SK-N-SH (cell line): ENCODE measurements around the gene CLK2. TPM values are rescaled to one million over a fixed set of nuclear protein-coding genes. Genes with fewer than 3 reads are reported as not detected.

Experiments
- polyA plus RNA-seq, 3 experiments: library from polyadenylated mRNA; depleted of rRNA; stranded (reverse); fragments of >200 nt; gene quantifications; 2 replicates each; pipeline ENCODE4 v1.2.3, GENCODE V29; 2012

Gene CLK2
- polyA plus RNA-seq, 1 of the 3 experiments (the other 2 are of a cell fraction) = 76.7 TPM

Other genes with a start within 250 kb of the CLK2 start
- 0.76 and 1.1 TPM in 2 replicates for gene DCST2, start 239.7 kb downstream of the CLK2 start, polyA plus RNA-seq (2012; rRNA removed)
- not detected in 2 replicates for gene DCST1, start 239.7 kb downstream of the CLK2 start, polyA plus RNA-seq (2012; rRNA removed)
- 60.1 and 64.1 TPM in 2 replicates for gene ADAM15, start 222.2 kb downstream of the CLK2 start, polyA plus RNA-seq (2012; rRNA removed)
- 15.9 and 17.7 TPM in 2 replicates for gene EFNA4, start 209.8 kb downstream of the CLK2 start, polyA plus RNA-seq (2012; rRNA removed)
- gene EFNA3, start 194.7 kb downstream of the CLK2 start, polyA plus RNA-seq (2012; rRNA removed) = 5.5 and 6.0 TPM in 2 replicates
- 14.4 and 15.3 TPM in 2 replicates for gene EFNA1, start 145.6 kb downstream of the CLK2 start, polyA plus RNA-seq (2012; rRNA removed)
- gene SLC50A1, start 137.7 kb downstream of the CLK2 start, polyA plus RNA-seq (2012; rRNA removed) = 58.4 and 71.1 TPM in 2 replicates
- 307 and 317 TPM in 2 replicates for gene DPM3, start 133.0 kb downstream of the CLK2 start, polyA plus RNA-seq (2012; rRNA removed)
- gene KRTCAP2, start 100.2 kb downstream of the CLK2 start, polyA plus RNA-seq (2012; rRNA removed) = 203 and 238 TPM in 2 replicates
- 12.3 and 12.7 TPM in 2 replicates for gene TRIM46, start 99.7 kb downstream of the CLK2 start, polyA plus RNA-seq (2012; rRNA removed)
- 124 and 162 TPM in 2 replicates for gene THBS3, start 65.6 kb downstream of the CLK2 start, polyA plus RNA-seq (2012; rRNA removed)
- gene MTX1, start 64.8 kb downstream of the CLK2 start, polyA plus RNA-seq (2012; rRNA removed) = 79.1 TPM in 2 replicates
- 20.0 and 30.6 TPM in 2 replicates for gene ENTREP3, start 18.0 kb downstream of the CLK2 start, polyA plus RNA-seq (2012; rRNA removed)
- 193 and 225 TPM in 2 replicates for gene SCAMP3, start 11.1 kb downstream of the CLK2 start, polyA plus RNA-seq (2012; rRNA removed)
- gene HCN3, start 4.0 kb upstream of the CLK2 start, polyA plus RNA-seq (2012; rRNA removed) = 9.7 and 10.1 TPM in 2 replicates
- 0.03 TPM in 1 of 2 replicates, not detected in the other for gene PKLR, start 27.9 kb upstream of the CLK2 start, polyA plus RNA-seq (2012; rRNA removed)
- 126 and 142 TPM in 2 replicates for gene FDPS, start 35.4 kb upstream of the CLK2 start, polyA plus RNA-seq (2012; rRNA removed)
- 43.1 and 49.9 TPM in 2 replicates for gene RUSC1, start 47.4 kb upstream of the CLK2 start, polyA plus RNA-seq (2012; rRNA removed)